ENCODE data around the gene DDX28. TPM values are rescaled to one million over a fixed set of nuclear protein-coding genes. Genes with fewer than 3 reads are reported as not detected.

Gene DDX28
- total RNA-seq, 1 donor from 2014 or later = 6.2 TPM

GRCh38 chr16:67971111-67971510 is 51.9 kb downstream of the DDX28 start:
- H3K79me2 ChIP-seq (ENCODE audit: insufficient read depth, low read length) = peaks cover 23% of the 10 kb centered on the region
- no peaks in the 10 kb centered on the region for H3K36me3 ChIP-seq (ENCODE audit: insufficient read depth, low read length)
- peaks cover 23% of the 10 kb centered on the region for H3K4me1 ChIP-seq (ENCODE audit: insufficient read depth, low read length)
- no peak overlapping the region for H2AFZ ChIP-seq (ENCODE audit: low read depth, low read length)
- H3K4me1 Mint-ChIP-seq (ENCODE audit: low read depth, unreplicated experiment) = peaks cover 11% of the 10 kb centered on the region
- TF ChIP-seq CTCF (IDR thresholded peaks at IDR 0.05; ENCODE audit: insufficient read depth, low read depth, low read length) (no peak), EZH2 (IDR thresholded peaks at IDR 0.05; ENCODE audit: insufficient read depth, low read length) (no peak)
- H3K4me3 ChIP-seq (ENCODE audit: insufficient read depth, low read depth, low read length) = no peak overlapping the region
- H3K9ac ChIP-seq (ENCODE audit: low read length) = no peak overlapping the region
- FAIRE-seq (no peak), DNase-seq (ENCODE audit: low read depth) (no peak)
- H3K9me3 ChIP-seq (ENCODE audit: insufficient read depth, low read depth, low read length) = no peaks in the 10 kb centered on the region
- no peak overlapping the region for H3K27ac Mint-ChIP-seq (ENCODE audit: unreplicated experiment)
- peaks cover 18% of the 10 kb centered on the region for H4K20me1 ChIP-seq (ENCODE audit: insufficient read depth, low read length)
- no peak overlapping the region for H3K27ac ChIP-seq (ENCODE audit: low read depth, low read length)
- peaks cover 13% of the 10 kb centered on the region for H3K27me3 Mint-ChIP-seq (ENCODE audit: low read depth, unreplicated experiment)
- H3K4me2 ChIP-seq (ENCODE audit: low read length) = no peak overlapping the region
- H3K27me3 ChIP-seq (ENCODE audit: insufficient read depth, low read length) = peaks cover 3% of the 10 kb centered on the region
- H3K4me3 Mint-ChIP-seq (ENCODE audit: unreplicated experiment) = no peak overlapping the region
- no peaks in the 10 kb centered on the region for H3K36me3 Mint-ChIP-seq (ENCODE audit: low read depth, unreplicated experiment)
- H3K9me3 Mint-ChIP-seq (ENCODE audit: unreplicated experiment) = no peaks in the 10 kb centered on the region

Other genes with a start within 250 kb of the DDX28 start
- 14.2 and 15.7 TPM in 2 replicates for gene RANBP10, start 216.7 kb downstream of the DDX28 start, total RNA-seq
- 1.3 and 1.5 TPM in 2 replicates for gene TSNAXIP1, start 216.3 kb downstream of the DDX28 start, total RNA-seq
- gene THAP11, start 180.9 kb downstream of the DDX28 start, total RNA-seq = 16.5 and 18.1 TPM in 2 replicates
- gene NUTF2, start 176.3 kb downstream of the DDX28 start, total RNA-seq = 214 and 224 TPM in 2 replicates
- gene CENPT, start 175.5 kb downstream of the DDX28 start, total RNA-seq = 67.3 and 79.3 TPM in 2 replicates
- gene EDC4, start 150.2 kb downstream of the DDX28 start, total RNA-seq = 61.5 and 64.8 TPM in 2 replicates
- 0.82 and 0.91 TPM in 2 replicates for gene NRN1L, start 138.3 kb downstream of the DDX28 start, total RNA-seq
- 27.3 and 29.7 TPM in 2 replicates for gene PSKH1, start 130.0 kb downstream of the DDX28 start, total RNA-seq
- 1.1 and 1.2 TPM in 2 replicates for gene CTRL, start 91.4 kb downstream of the DDX28 start, total RNA-seq
- 35.8 and 38.8 TPM in 2 replicates for gene PSMB10, start 86.4 kb downstream of the DDX28 start, total RNA-seq
- gene LCAT, start 79.1 kb downstream of the DDX28 start, total RNA-seq = 33.7 and 37.9 TPM in 2 replicates
- 114 and 118 TPM in 2 replicates for gene SLC12A4, start 54.6 kb downstream of the DDX28 start, total RNA-seq
- gene DPEP3, start 42.7 kb downstream of the DDX28 start, total RNA-seq = not detected in 2 replicates
- gene DPEP2, start 23.7 kb downstream of the DDX28 start, total RNA-seq = not detected in 2 replicates
- gene DPEP2NB, start 7.3 kb downstream of the DDX28 start, total RNA-seq = not detected in 2 replicates
- gene DUS2, start 52 bp upstream of the DDX28 start, total RNA-seq = 14.0 and 14.9 TPM in 2 replicates
- gene NFATC3, start 62.1 kb upstream of the DDX28 start, total RNA-seq = 32.4 and 34.0 TPM in 2 replicates
- 2.5 and 5.1 TPM in 2 replicates for gene ESRP2, start 212.9 kb upstream of the DDX28 start, total RNA-seq
- 25.0 and 26.8 TPM in 2 replicates for gene PLA2G15, start 222.1 kb upstream of the DDX28 start, total RNA-seq
- gene SLC7A6, start 241.3 kb upstream of the DDX28 start, total RNA-seq = 66.3 and 71.9 TPM in 2 replicates